Panc1 (cell line): ENCODE measurements around the gene COL1A2.

Experiments
- CTCF ChIP-seq: fragments of 450-650 bp; IDR thresholded peaks from 2 replicates; pipeline ENCODE4 v1.5.1; 2017; ENCODE audit warnings: mild to moderate bottlenecking
- REST ChIP-seq, 2 experiments: IDR thresholded peaks; 2 replicates each; pipeline ENCODE4 v1.6.1; 2011 to 2012; ENCODE audit warnings: low read depth in 2 of 2, control low read depth in 1 of 2, low read length in 1 of 2, mild to moderate bottlenecking in 1 of 2, moderate library complexity in 1 of 2; ENCODE audit not compliant: insufficient read depth in 1 of 2

- TF ChIP-seq CTCF = no peak
- no peak for TF ChIP-seq REST (IDR thresholded peaks at IDR 0.05; ENCODE audit: insufficient read depth in 1 of 2, low read depth in 2 of 2, low read length in 1 of 2)
Observed at GRCh38 chr7:94414481-94414880, 19.8 kb downstream of the COL1A2 start.
